GM12878 (cell line): ENCODE results near the gene ATP1B1. TPM values are rescaled to one million over a fixed set of nuclear protein-coding genes. Genes with fewer than 3 reads are reported as not detected.

Experiments
- ATAC-seq: fragments of 200-7000 bp; cut with Tn5 transposase; 3 replicates; pipeline ENCODE4 v1.9.1; 2020; ENCODE audit warnings: mild to moderate bottlenecking, moderate library complexity
- BruUV-seq: library from RNA; stranded (reverse); fragments of 400-500 nt; replicated peaks from 2 replicates; lab custom pipeline; 2021; lab: Mats Ljungman, UMichigan
- CTCF ChIA-PET: fragments of 300-600 bp; sonication (Branson Sonifier 250); formaldehyde crosslinking; extraction: SDS; loops from one replicate; lab custom pipeline; 2021; ENCODE audit warnings: inconsistent platforms; lab: Yijun Ruan, JAX
- POLR2A ChIA-PET: fragments of 350-600 bp; formaldehyde crosslinking; extraction: SDS; loops from one replicate; lab custom pipeline; 2021; ENCODE audit warnings: inconsistent platforms; lab: Charles Lee
- RAD21 ChIA-PET: fragments of 300-600 bp; sonication (Branson Sonifier 250); formaldehyde crosslinking; loops from one replicate; lab custom pipeline; 2023; ENCODE audit warnings: antibody characterized with exemption; ENCODE audit not compliant: unreplicated experiment; lab: Charles Lee
- SMC1A ChIA-PET: fragments of 300-600 bp; sonication (Branson Sonifier 250); formaldehyde crosslinking; loops from one replicate; lab custom pipeline; 2023; ENCODE audit not compliant: unreplicated experiment, uncharacterized antibody; lab: Charles Lee
- DNase-seq: peaks from one replicate; pipeline ENCODE4 v3.0.0-alpha.2; 2011; ENCODE audit warnings: low read depth, low spot score
- FAIRE-seq: peaks from 3 replicates; lab custom pipeline; 2011; peaks lifted over from hg19 to GRCh38; lab: Jason Lieb, UNC
- H2AFZ ChIP-seq: 2 replicates; pipeline ENCODE4 v1.6.0; 2011; ENCODE audit warnings: low read depth, low read length, control low read depth; ENCODE audit not compliant: control insufficient read depth
- H3K27ac ChIP-seq: 2 replicates; pipeline ENCODE4 v1.5.1; 2011; ENCODE audit warnings: control low read depth; ENCODE audit not compliant: control insufficient read depth, insufficient read depth
- H3K27me3 ChIP-seq, 2 experiments: replicated peaks in 1 of 2; 2 replicates each; pipeline versions ENCODE4 v1.6.0 to v1.6.1; 2011; ENCODE audit warnings: low read length in 1 of 2; ENCODE audit not compliant: control insufficient read depth in 2 of 2, insufficient read depth in 2 of 2
- H3K36me3 ChIP-seq, 2 experiments: 2 replicates each; pipeline ENCODE4 v1.5.1; 2011; ENCODE audit warnings: low read length in 1 of 2; ENCODE audit not compliant: control insufficient read depth in 2 of 2, insufficient read depth in 2 of 2
- H3K4me1 ChIP-seq: 2 replicates; pipeline ENCODE4 v1.6.1; 2011; ENCODE audit warnings: mild to moderate bottlenecking, low read length, moderate library complexity, mixed read lengths; ENCODE audit not compliant: control insufficient read depth, insufficient read depth
- H3K4me2 ChIP-seq: 2 replicates; pipeline ENCODE4 v1.6.0; 2011; ENCODE audit warnings: control low read depth; ENCODE audit not compliant: control insufficient read depth, insufficient read depth
- H3K4me3 ChIP-seq: fragments of 200-600 bp; sonication (generic); 2 replicates; pipeline ENCODE4 v1.5.1; 2016
- H3K79me2 ChIP-seq: 2 replicates; pipeline ENCODE4 v1.6.0; 2011; ENCODE audit warnings: low read length; ENCODE audit not compliant: control insufficient read depth, insufficient read depth
- H3K9ac ChIP-seq: 2 replicates; pipeline ENCODE4 v1.8.0; 2011; ENCODE audit warnings: low read length, control low read depth, mixed read lengths; ENCODE audit not compliant: control insufficient read depth, insufficient read depth
- H3K9me3 ChIP-seq: replicated peaks from 3 replicates; pipeline ENCODE4 v1.5.1; 2011; ENCODE audit warnings: mild to moderate bottlenecking, low read length; ENCODE audit not compliant: control insufficient read depth, insufficient read depth
- H4K20me1 ChIP-seq: 2 replicates; pipeline ENCODE4 v1.6.0; 2011; ENCODE audit not compliant: control insufficient read depth, insufficient read depth
- ATF2 ChIP-seq: IDR thresholded peaks from 2 replicates; pipeline ENCODE4 v1.6.1; 2012; ENCODE audit warnings: low read length, inconsistent platforms
- BCL11A ChIP-seq: IDR thresholded peaks from 2 replicates; pipeline ENCODE4 v1.6.1; 2011; ENCODE audit warnings: low read depth, low read length
- CBX3 ChIP-seq: fragments of 200-600 bp; sonication (generic); IDR thresholded peaks from 2 replicates; pipeline ENCODE4 v1.6.1; 2016; ENCODE audit warnings: low read depth, borderline replicate concordance
- DPF2 ChIP-seq: fragments of 450-650 bp; IDR thresholded peaks from 2 replicates; pipeline ENCODE4 v1.6.1; 2017; ENCODE audit warnings: mild to moderate bottlenecking
- E2F4 ChIP-seq: IDR thresholded peaks from 2 replicates; pipeline ENCODE4 v1.6.1; 2012; ENCODE audit warnings: low read depth, low read length, improper control_type of control experiment
- E4F1 ChIP-seq: fragments of 450-650 bp; IDR thresholded peaks from 2 replicates; pipeline ENCODE4 v1.6.1; 2018; ENCODE audit warnings: borderline replicate concordance, mild to moderate bottlenecking; ENCODE audit not compliant: partially characterized antibody
- ESRRA ChIP-seq: IDR thresholded peaks from 2 replicates; pipeline ENCODE4 v1.6.1; 2012; ENCODE audit warnings: mild to moderate bottlenecking, low read length, improper control_type of control experiment
- GATAD2B ChIP-seq: fragments of 450-650 bp; conservative IDR thresholded peaks from 2 replicates; pipeline ENCODE4 v1.6.1; 2017; ENCODE audit warnings: low read depth, mild to moderate bottlenecking, moderate library complexity
- MAX ChIP-seq: IDR thresholded peaks from 2 replicates; pipeline ENCODE4 v1.6.1; 2012; ENCODE audit warnings: low read depth, low read length, improper control_type of control experiment
- POLR2AphosphoS5 ChIP-seq: IDR thresholded peaks from 2 replicates; pipeline ENCODE4 v1.6.1; 2011; ENCODE audit warnings: mild to moderate bottlenecking, low read length, inconsistent platforms
- SKIL ChIP-seq: fragments of 450-650 bp; IDR thresholded peaks from 2 replicates; pipeline ENCODE4 v1.6.1; 2017; ENCODE audit warnings: mild to moderate bottlenecking, low read depth, inconsistent platforms; ENCODE audit not compliant: poor library complexity, severe bottlenecking
- SRF ChIP-seq, 2 experiments: IDR thresholded peaks; 2 replicates each; pipeline ENCODE4 v1.6.1; 2011; ENCODE audit warnings: low read depth in 2 of 2, low read length in 2 of 2, mild to moderate bottlenecking in 1 of 2, moderate library complexity in 1 of 2
- TAF1 ChIP-seq: IDR thresholded peaks from 2 replicates; pipeline ENCODE4 v1.6.1; 2011; ENCODE audit warnings: mild to moderate bottlenecking, low read depth, low read length, borderline replicate concordance
- TCF7 ChIP-seq: IDR thresholded peaks from 2 replicates; pipeline ENCODE4 v1.6.1; 2014; ENCODE audit warnings: antibody characterized with exemption, borderline replicate concordance
- YBX1 ChIP-seq: fragments of 450-650 bp; IDR thresholded peaks from 2 replicates; pipeline ENCODE4 v1.6.1; 2016; ENCODE audit warnings: antibody characterized with exemption
- ZNF24 ChIP-seq: fragments of 450-650 bp; IDR thresholded peaks from 2 replicates; pipeline ENCODE4 v1.6.1; 2017; ENCODE audit warnings: antibody characterized with exemption, mild to moderate bottlenecking
- WGBS: methylation state at CpG from one replicate; pipeline ENCODE4 v1.1.6; 2016; ENCODE audit warnings: low lambda C conversion rate; ENCODE audit not compliant: insufficient replicate concordance, insufficient coverage; ENCODE audit errors: missing lambda C conversion rate; 5-methylcytosine and 5-hydroxymethylcytosine counted together
- in situ Hi-C: fragments of 300-500 bp; cut with MboI; formaldehyde crosslinking; loops from 9 replicates; pipeline ENCODE4 v1.14.3; 2018; ENCODE audit warnings: mixed read lengths
- intact Hi-C: fragments of 100-400 bp; cut with micrococcal nuclease; formaldehyde crosslinking; loops from one replicate; pipeline ENCODE4 v1.14.2; 2022; ENCODE audit not compliant: unreplicated experiment
- polyA plus RNA-seq, 11 experiments: library from polyadenylated mRNA; depleted of rRNA in 4 of 11; unstranded in 6 of 11; stranded (reverse) in 5 of 11; fragments of >200 nt; fragmentation: Nextera tagmentation in 4 of 11; fragmentation: Illumina TruSeq in 1 of 11; extraction: Ambion mirVana in 4 of 11; extraction: Trizol in 1 of 11; gene quantifications; 1 replicate in 1 of 11; 2 replicates in 10 of 11; pipeline versions ENCODE4 v1.2.1 to v1.2.3, GENCODE V29; 2011 to 2016; ENCODE audit warnings: inconsistent platforms in 2 of 11, missing spikeins in 2 of 11, low read depth in 1 of 11
- total RNA-seq, 4 experiments: library from RNA; depleted of rRNA in 3 of 4; stranded (reverse); fragments of >200 nt in 3 of 4; fragmentation: Illumina TruSeq in 1 of 4; extraction: Trizol in 1 of 4; gene quantifications; 2 replicates each; pipeline versions ENCODE4 v1.2.1 to v1.2.3, GENCODE V29; 2013 to 2021

Gene ATP1B1
- total and polyA plus RNA-seq, 10 of the 15 experiments (the other 5 are each of a cell fraction or from before 2014, with no cell fraction given) = 0.84 to 14.0 (median 1.4) TPM

GRCh38 chr1:169160845-169161495, 54.5 kb downstream of the ATP1B1 start:
- no peak for ATAC-seq
- no peaks in the 10 kb centered on the region for H3K27me3 ChIP-seq
- no peaks in the 10 kb centered on the region for H3K9me3 ChIP-seq
- H4K20me1 ChIP-seq = no peaks in the 10 kb centered on the region
- no peaks in the 10 kb centered on the region for H3K79me2 ChIP-seq
- no TSS peak for BruUV-seq
- no peak for DNase-seq
- H3K9ac ChIP-seq = no peak overlapping the region
- H3K36me3 ChIP-seq = no peaks in the 10 kb centered on the region
- peaks cover 12% of the 10 kb centered on the region; the same call in 1 of the 2 replicates for H3K4me1 ChIP-seq
- H3K4me2 ChIP-seq = no peak overlapping the region
- H3K27ac ChIP-seq = no peak overlapping the region
- intact Hi-C loops (loop anchor here (5.0 kb wide), 2 partner anchors 524 to 559 kb away; no protein-coding TSS in a partner anchor), in situ Hi-C loops (no loop called here)
- POLR2A ChIA-PET = interaction anchor here (0.6 to 0.9 kb wide), 2 partner anchors 42 to 46 kb away, joined by 3 to 5 read pairs; no protein-coding TSS in a partner anchor
- no peak overlapping the region for H3K4me3 ChIP-seq
- WGBS = 67% methylated on average over 3 of the region's 3 CpGs
- RAD21 ChIA-PET = interaction anchor here (0.5 to 2.4 kb wide), 23 partner anchors 11 to 819 kb away, joined by 3 to 17 read pairs (median 4); no protein-coding TSS in a partner anchor
- CTCF ChIA-PET = interaction anchor here (0.6 to 4.5 kb wide), 18 partner anchors 8 to 821 kb away, joined by 3 to 21 read pairs (median 4); no protein-coding TSS in a partner anchor
- SMC1A ChIA-PET = interaction anchor here (0.6 to 4.6 kb wide), 18 partner anchors 9 to 818 kb away, joined by 3 to 37 read pairs (median 5); no protein-coding TSS in a partner anchor
- no peak overlapping the region for H2AFZ ChIP-seq
- no peak for FAIRE-seq
- no peak for TF ChIP-seq DPF2
- TF ChIP-seq YBX1 = no peak
- no peak for TF ChIP-seq ZNF24
- TF ChIP-seq E2F4 = no peak
- TF ChIP-seq GATAD2B = no peak
- no peak for TF ChIP-seq E4F1
- TF ChIP-seq CBX3 = no peak
- TF ChIP-seq BCL11A = no peak
- no peak for TF ChIP-seq MAX
- no peak for TF ChIP-seq ESRRA
- no peak for TF ChIP-seq SKIL
- no peak for TF ChIP-seq TCF7
- TF ChIP-seq TAF1 = no peak
- no peak for TF ChIP-seq SRF (IDR thresholded peaks at IDR 0.05; ENCODE audit: low read depth in 2 of 2, low read length in 2 of 2)
- no peak for TF ChIP-seq POLR2AphosphoS5
- no peak for TF ChIP-seq ATF2
